Measurements from ENCODE around the gene NOVA2.
"Not testable (repeated sequence)": the region's sequence is repeated elsewhere in the genome, so short reads cannot be mapped to it uniquely, and the experiment has no call there.

Gene NOVA2

DNA sequence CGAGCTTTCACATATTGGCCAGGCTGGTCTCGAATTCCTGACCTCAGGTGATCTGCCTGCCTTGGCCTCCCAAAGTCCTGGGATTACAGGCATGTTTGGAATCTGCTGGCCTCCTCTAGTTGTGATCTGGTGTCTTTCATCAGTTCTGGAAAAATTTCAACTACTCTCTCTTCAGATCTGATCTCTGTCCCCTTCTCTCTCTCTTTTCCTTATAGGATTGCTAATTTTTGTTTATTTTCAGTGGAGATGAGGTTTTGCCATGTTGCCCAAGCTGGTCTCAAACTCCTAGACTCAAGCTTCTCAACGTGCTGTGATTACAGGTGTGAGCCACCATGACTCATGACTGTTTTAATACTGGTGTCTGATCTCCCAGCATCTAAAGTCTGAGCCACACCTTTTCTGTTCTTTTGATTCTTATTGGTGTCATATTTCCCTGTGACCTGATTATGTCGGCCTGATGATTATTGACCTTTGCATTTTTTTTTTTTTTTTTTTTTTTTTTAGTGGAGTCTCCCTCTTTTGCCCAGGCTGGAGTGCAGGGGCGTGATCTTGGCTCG is 48.7 kb downstream of the NOVA2 start:
- DNase-seq (no peak), ATAC-seq (no peak)

DNA sequence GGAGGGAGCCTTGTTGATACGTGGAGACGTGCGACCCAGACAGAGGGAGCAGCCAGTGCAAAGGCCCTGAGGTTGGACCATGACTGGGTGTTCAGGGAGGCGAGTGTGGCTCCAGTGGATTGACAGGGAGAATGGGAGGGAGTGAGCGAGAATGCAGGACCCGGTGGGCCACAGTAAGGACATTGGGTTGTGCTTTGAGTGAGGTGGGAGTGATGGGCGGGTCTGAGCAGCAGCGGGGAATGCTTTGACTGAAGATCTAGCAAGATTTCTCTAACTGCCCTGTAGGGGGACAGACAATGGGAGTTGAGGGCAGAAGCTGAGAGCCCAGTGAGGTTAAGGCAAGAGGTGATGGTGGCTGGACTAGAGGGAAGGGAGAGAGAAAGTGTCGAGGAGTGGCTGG is 51.4 kb downstream of the NOVA2 start:
- no peak for DNase-seq
- ATAC-seq = peak; percentile 35

GRCh38 chr19:45920458-45920857 is 53.2 kb downstream of the NOVA2 start:
- DNase-seq = no peak
- ATAC-seq = peak; percentile 33

GRCh38 chr19:45919678-45920077 is 54.0 kb downstream of the NOVA2 start:
- no peak for DNase-seq

GRCh38 chr19:45918721-45919120 is 54.9 kb downstream of the NOVA2 start:
- no peak for ATAC-seq
- no peak for DNase-seq

More at GRCh38 chr19:45919678-45920077, 54.0 kb downstream of the NOVA2 start:
- ATAC-seq = peak; percentile 14

- DNase-seq = no peak
Measured at GRCh38 chr19:45917421-45918091, 56.1 kb downstream of the NOVA2 start.

GRCh38 chr19:45913874-45914830 is 59.5 kb downstream of the NOVA2 start, which contains the start of gene NANOS2:
Gene NANOS2 (minus strand): TSS chr19:45914778. CDS start chr19:45914693, 85 bp downstream.
- ATAC-seq (no peak), DNase-seq (peak; percentile 14)

More at GRCh38 chr19:45917421-45918091, 56.1 kb downstream of the NOVA2 start:
- ATAC-seq = peak; percentile 38

DNA sequence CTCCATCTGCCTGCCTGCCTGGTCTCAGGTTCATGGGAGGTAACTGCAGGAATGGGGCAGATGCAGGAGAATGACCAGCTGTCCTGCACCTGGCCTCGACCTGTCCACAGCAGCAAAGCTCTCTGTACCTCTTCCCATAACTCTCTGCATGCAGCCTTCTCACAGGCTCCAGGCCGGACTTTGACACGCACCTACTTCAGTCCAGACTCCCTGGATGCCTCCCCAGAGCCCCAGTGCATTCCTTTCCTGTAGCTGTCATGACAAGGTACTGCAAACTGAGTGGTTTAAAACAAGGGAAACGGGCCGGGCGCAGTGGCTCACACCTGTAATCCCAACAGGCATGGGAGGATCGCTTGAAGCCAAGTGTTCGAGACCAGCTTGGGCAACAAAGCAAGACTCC is 62.4 kb downstream of the NOVA2 start:
- DNase-seq = no peak
- no peak for ATAC-seq

GRCh38 chr19:45908956-45909355 is 64.7 kb downstream of the NOVA2 start:
- DNase-seq (no peak), ATAC-seq (no peak)

DNA sequence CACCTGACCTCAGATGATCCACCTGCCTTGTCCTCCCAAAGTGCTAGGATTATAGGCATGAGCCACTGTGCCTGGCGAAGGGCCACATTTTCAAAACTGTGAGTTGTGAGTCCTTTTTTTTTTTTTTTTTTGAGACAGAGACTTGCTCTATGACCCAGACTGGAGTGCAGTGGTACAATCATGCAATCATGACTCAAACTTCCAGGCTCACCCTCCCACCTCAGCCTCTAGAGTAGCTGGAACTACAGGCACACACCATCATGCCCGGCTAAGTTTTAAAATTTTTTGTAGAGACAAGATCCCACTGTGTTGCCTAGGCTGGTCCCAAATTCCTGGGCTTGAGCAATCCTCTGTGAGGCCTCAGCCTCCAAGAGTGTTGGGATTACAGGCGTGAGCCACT is 67.4 kb downstream of the NOVA2 start:
- no peak for DNase-seq
- no peak for ATAC-seq

DNA sequence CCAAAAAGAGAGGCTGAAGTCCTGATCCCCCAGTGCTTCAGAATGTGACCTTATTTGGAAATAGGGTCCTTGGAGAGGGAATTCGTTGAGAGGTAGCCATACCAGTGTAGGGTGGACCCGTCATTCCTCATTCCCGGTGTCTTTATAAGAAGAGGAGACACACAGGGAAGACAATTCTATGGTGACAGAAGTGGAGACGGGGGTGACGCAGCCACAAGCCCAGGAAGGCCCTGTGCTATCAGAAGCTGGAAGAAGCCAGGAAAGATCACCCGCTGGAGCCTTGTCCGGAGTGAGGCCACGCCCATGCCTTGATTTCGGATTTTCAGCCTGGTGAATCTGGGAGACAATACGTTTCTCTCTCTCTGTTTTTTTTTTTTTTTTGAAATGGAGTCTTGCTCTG is 68.7 kb downstream of the NOVA2 start:
- DNase-seq (no peak), ATAC-seq (no peak)

- DNase-seq = peak; percentile 100
- ATAC-seq = peak; percentile 89
Measured at GRCh38 chr19:45902651-45903625, 70.7 kb downstream of the NOVA2 start.

- ATAC-seq = no peak
- DNase-seq = peak; percentile 27
Measured at GRCh38 chr19:45901912-45902650, 71.6 kb downstream of the NOVA2 start, which contains the start of gene MYPOP. Gene MYPOP (minus strand): TSS chr19:45902613. CDS start chr19:45901773, 840 bp downstream.

GRCh38 chr19:45901432-45901911 is 72.2 kb downstream of the NOVA2 start:
- ATAC-seq (no peak), DNase-seq (peak; percentile 50)

DNA sequence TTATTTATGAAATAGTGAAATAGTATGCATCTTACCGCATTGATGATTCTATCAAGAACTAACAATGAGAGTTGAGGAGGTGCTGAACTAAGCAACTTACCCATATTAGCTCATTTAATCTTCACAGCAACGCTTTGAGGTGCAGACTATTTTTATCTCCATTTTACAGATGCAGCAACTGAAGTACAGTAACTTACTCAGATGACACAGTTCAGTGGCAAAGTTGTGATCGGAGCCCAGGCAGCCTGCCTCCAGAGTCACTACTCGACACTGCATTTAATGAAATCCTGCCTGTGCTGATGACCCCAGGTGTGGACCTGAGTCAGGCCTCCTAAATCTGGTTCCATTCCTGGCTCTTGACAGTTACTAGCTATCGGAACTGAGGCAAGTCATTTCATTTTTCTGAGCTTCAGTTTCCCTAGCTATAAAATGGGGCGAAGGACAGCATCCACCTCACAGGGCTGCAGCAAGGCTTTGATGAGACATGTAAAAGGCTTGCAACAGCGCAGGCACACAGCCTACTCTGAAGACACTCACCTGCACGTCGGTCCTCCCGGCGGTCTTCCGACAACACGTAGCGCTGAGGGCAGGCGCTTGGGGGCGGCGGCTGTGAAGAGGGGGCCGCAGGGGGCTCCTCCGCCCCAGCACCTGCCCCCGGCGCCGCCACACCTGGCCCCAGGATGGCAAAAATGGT is 72.8 kb downstream of the NOVA2 start:
- ATAC-seq (no peak), DNase-seq (no peak)

GRCh38 chr19:45899919-45900589 is 73.6 kb downstream of the NOVA2 start:
- DNase-seq (no peak), ATAC-seq (no peak)

DNA sequence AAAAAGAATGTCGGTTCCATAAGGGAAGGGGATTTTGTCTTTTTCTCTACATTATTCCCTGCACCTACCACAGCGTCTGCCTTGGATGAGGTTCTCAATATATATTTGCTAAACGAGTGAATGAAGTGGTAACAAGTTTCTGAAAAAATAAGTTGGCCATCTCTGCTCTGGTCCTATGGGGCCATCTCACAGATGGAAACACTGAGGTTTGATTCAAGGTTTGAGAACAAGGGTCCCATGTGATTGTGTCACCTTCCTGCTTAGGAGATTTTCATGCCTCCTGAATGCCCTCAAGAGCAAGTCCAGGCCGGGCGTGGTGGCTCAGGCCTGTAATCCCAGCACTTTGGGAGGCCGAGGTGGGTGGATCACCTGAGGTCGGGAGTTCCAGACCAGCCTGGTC is 74.4 kb downstream of the NOVA2 start:
- ATAC-seq (no peak), DNase-seq (no peak)

DNA sequence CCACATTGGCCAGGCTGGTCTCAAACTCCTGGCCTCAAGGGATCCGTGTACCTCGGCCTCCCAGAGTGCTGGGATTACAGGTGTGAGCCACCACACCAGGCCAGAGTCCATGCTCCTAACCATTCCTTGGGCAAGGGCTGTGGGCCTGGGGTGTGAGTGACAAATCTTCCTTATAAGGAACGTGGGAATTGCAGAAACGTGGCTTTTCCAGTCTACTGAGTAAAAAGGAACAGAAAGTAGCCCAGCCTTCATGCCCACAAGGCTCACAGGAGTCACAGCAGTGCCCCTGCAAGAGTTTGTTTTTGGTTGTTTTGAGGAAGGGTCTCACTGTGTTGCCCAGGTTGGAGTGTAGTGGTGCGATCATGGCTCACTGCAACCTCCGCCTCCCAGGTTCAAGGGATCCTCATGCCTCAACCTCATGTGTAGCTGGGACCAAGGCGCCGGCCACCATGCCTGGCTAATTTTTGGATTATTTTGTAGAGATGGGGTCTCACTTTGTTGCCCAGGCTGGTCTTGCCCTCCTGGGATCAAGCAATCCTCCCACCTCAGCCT is 76.3 kb downstream of the NOVA2 start:
- DNase-seq (no peak), ATAC-seq (no peak)

- ATAC-seq, DNase-seq: not testable (repeated sequence)
Measured at GRCh38 chr19:45895983-45896599, 77.6 kb downstream of the NOVA2 start.

All from stimulated activated naive CD8-positive, alpha-beta T cell treated with anti-CD3 and anti-CD28 coated beads, Interleukin-15, Interleukin-2, amounts not matched to agents 100 U/mL and 50 U/mL, for 24 hours (primary cell).